HG02970 (cell line): ENCODE results near the gene KLHDC8B.

Experiments
- ATAC-seq: cut with Tn5 transposase; IDR thresholded peaks from one replicate; pipeline ENCODE4 v1.9.1; 2021; ENCODE audit warnings: mild to moderate bottlenecking, moderate library complexity, moderate number of reproducible peaks; ENCODE audit not compliant: unreplicated experiment, low FRiP score

The KLHDC8B gene

GRCh38 chr3:49171119-49171774, at the start of gene KLHDC8B:
Gene KLHDC8B (plus strand): TSS chr3:49171598. CDS start chr3:49172770, 1,172 bp downstream.
- no peak for ATAC-seq

- ATAC-seq, result no peak
Observed at GRCh38 chr3:49122022-49122421, 49.4 kb upstream of the KLHDC8B start.

GRCh38 chr3:49122451-49122850, 48.9 kb upstream of the KLHDC8B start:
- ATAC-seq, result no peak

GRCh38 chr3:49122886-49123545, 48.4 kb upstream of the KLHDC8B start:
- ATAC-seq, result no peak

- no peak for ATAC-seq
Observed at GRCh38 chr3:49123687-49124086, 47.7 kb upstream of the KLHDC8B start.

GRCh38 chr3:49124203-49124602, 47.2 kb upstream of the KLHDC8B start:
- ATAC-seq, result no peak

- no peak for ATAC-seq
Observed at GRCh38 chr3:49124991-49125670, 46.3 kb upstream of the KLHDC8B start.

GRCh38 chr3:49131040-49131439, 40.4 kb upstream of the KLHDC8B start:
- no peak for ATAC-seq

GRCh38 chr3:49131576-49131975, 39.8 kb upstream of the KLHDC8B start:
- no peak for ATAC-seq

GRCh38 chr3:49132073-49132436, 39.3 kb upstream of the KLHDC8B start:
- no peak for ATAC-seq

GRCh38 chr3:49132437-49133225, 38.8 kb upstream of the KLHDC8B start, which contains the start of gene LAMB2:
Gene LAMB2 (minus strand): TSS chr3:49133050. CDS start chr3:49132867, 183 bp downstream.
- no peak for ATAC-seq

GRCh38 chr3:49133226-49133951, 38.0 kb upstream of the KLHDC8B start:
- ATAC-seq, result no peak

- ATAC-seq, result no peak
Observed at GRCh38 chr3:49134471-49135265, 36.7 kb upstream of the KLHDC8B start.

- ATAC-seq, result no peak
Observed at GRCh38 chr3:49135499-49135898, 35.9 kb upstream of the KLHDC8B start.

- ATAC-seq, result no peak
Observed at GRCh38 chr3:49140080-49140479, 31.3 kb upstream of the KLHDC8B start.

GRCh38 chr3:49148159-49148558, 23.2 kb upstream of the KLHDC8B start:
- no peak for ATAC-seq

GRCh38 chr3:49151610-49152009, 19.8 kb upstream of the KLHDC8B start:
- no peak for ATAC-seq

GRCh38 chr3:49153349-49153912, 18.0 kb upstream of the KLHDC8B start:
- ATAC-seq, result no peak

GRCh38 chr3:49157289-49157688, 14.1 kb upstream of the KLHDC8B start:
- no peak for ATAC-seq
